ENCODE results near the gene INSM2. TPM values are rescaled to one million over a fixed set of nuclear protein-coding genes. Genes with fewer than 3 reads are reported as not detected.

INSM2 gene
- total RNA-seq, 4 donors from 2014 or later = not detected

DNA sequence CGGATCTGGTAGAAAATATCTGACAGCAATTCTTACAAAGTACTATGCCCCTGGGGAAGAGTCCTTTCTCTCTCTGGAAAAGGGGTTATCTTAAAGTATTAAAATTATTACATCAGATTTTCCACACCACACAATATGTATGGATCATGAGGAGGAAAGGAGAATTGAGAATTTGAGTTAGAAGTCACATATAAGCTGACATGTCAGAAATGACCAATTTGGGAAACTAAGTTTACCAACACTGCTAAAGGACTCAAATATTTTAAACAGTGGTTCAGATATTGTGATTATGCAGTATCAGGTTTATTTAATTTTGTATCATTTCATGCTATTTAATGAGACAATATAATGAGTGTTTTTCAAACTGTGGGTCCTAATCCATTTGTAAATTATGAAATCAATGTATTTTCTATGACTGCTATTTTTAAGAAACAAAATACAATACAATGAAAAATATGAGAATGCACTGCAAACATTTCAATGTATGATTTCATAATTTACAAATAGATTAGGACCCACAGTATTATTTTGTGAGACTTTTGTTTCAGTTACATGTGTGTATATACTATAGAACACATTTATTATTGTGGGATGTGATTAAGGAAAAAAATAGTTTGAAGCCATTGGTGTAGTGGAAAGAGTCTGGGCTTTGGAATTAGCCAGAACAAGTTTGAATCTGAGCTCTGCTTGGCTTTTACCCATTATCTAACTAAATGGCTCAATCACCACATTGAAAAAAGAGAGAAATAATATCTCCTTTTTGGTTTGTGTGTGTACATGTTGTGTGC, 1.8 kb upstream of the INSM2 start:
- H3K4me3 ChIP-seq = no peak overlapping the region
- no peak overlapping the region for H3K27ac ChIP-seq
- TF ChIP-seq POLR2A (IDR thresholded peaks at IDR 0.05) = no peak
- TF ChIP-seq, protein P1, sequence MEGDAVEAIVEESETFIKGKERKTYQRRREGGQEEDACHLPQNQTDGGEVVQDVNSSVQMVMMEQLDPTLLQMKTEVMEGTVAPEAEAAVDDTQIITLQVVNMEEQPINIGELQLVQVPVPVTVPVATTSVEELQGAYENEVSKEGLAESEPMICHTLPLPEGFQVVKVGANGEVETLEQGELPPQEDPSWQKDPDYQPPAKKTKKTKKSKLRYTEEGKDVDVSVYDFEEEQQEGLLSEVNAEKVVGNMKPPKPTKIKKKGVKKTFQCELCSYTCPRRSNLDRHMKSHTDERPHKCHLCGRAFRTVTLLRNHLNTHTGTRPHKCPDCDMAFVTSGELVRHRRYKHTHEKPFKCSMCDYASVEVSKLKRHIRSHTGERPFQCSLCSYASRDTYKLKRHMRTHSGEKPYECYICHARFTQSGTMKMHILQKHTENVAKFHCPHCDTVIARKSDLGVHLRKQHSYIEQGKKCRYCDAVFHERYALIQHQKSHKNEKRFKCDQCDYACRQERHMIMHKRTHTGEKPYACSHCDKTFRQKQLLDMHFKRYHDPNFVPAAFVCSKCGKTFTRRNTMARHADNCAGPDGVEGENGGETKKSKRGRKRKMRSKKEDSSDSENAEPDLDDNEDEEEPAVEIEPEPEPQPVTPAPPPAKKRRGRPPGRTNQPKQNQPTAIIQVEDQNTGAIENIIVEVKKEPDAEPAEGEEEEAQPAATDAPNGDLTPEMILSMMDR (IDR thresholded peaks at IDR 0.05 in 4 of 5, conservative IDR thresholded peaks at IDR 0.05 in 1 of 5) = no peak
- peaks cover 38 to 48% (median 42%) of the 10 kb centered on the region in 3 donors for H3K27me3 ChIP-seq
- H3K36me3 ChIP-seq = no peaks in the 10 kb centered on the region
- peaks cover 11 to 26% of the 10 kb centered on the region in 2 donors for H3K4me1 ChIP-seq
- in situ Hi-C loops (cut with MboI; ENCODE audit: low sequenced_read_pairs in 4 of 4) (no loop called here), intact Hi-C loops (cut with DNase I; ENCODE audit: low total_unique reads) (no loop called here)
- no peaks in the 10 kb centered on the region for H3K9me3 ChIP-seq
- DNase-seq = no peak
- no peak for ATAC-seq

DNA sequence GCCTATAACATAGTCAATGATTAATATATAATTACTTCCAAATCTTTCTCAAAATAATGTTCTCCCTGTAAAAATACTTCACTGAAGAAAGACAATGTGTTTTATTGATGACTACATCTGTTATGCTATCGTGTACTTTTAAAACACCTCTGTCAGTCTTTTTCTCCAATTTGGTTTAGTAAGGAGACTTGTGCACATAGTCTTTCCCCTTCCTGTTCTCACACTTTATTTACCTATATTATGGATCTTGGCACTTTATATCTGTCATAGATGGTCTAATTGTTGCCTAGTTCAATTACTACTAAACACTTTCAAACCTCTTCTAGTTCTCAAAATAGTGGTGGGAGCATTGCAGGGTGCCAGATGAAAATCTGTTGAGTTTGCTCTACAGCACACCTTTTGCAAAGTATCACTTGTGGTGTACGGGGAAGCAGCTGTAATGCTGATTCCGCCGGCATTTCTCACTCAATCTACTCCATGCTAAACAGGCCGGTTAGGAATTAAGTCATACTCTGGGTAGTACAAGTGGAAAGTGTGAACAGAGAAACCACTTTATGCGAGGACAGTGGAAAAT, 1.1 kb upstream of the INSM2 start:
- ATAC-seq (no peak), DNase-seq (no peak)
- H3K9me3 ChIP-seq = no peaks in the 10 kb centered on the region
- peaks cover 11 to 26% of the 10 kb centered on the region in 2 donors for H3K4me1 ChIP-seq
- H3K27ac ChIP-seq = no peak overlapping the region
- H3K27me3 ChIP-seq = peaks cover 38 to 48% (median 42%) of the 10 kb centered on the region in 3 donors
- in situ Hi-C loops (cut with MboI; ENCODE audit: low sequenced_read_pairs in 4 of 4) (no loop called here), intact Hi-C loops (cut with DNase I; ENCODE audit: low total_unique reads) (no loop called here)
- H3K4me3 ChIP-seq = peak overlapping the region; percentile 50 to 82 (median 60)
- no peaks in the 10 kb centered on the region for H3K36me3 ChIP-seq
- TF ChIP-seq POLR2A (IDR thresholded peaks at IDR 0.05) = no peak
- TF ChIP-seq, protein P1 (IDR thresholded peaks at IDR 0.05 in 4 of 5, conservative IDR thresholded peaks at IDR 0.05 in 1 of 5) = no peak

DNA sequence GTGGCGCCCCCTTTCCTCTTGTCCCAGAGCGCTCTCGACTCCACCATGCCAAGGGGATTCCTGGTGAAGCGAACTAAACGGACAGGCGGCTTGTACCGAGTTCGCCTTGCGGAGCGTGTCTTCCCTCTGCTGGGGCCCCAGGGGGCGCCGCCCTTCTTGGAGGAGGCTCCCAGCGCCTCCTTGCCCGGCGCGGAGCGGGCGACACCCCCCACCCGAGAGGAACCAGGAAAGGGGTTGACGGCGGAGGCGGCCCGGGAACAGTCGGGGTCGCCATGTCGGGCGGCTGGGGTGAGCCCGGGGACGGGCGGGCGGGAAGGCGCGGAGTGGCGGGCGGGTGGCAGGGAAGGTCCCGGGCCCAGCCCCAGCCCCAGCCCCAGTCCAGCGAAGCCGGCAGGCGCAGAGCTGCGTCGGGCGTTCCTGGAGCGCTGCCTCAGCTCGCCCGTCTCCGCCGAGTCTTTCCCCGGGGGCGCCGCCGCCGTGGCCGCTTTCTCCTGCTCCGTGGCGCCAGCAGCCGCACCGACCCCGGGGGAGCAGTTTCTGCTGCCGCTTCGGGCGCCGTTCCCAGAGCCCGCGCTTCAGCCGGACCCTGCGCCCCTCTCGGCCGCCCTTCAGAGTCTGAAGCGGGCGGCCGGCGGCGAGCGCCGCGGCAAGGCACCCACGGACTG, 376 bp downstream of the INSM2 start:
- in situ Hi-C loops (cut with MboI; ENCODE audit: low sequenced_read_pairs in 4 of 4) = no loop called here
- Histone ChIP-seq H3K9me3 (no peaks in the 10 kb centered on the region), H3K4me3 (peak overlapping the region; percentile 50 to 82 (median 60)), H3K27ac (no peak overlapping the region), H3K36me3 (no peaks in the 10 kb centered on the region), H3K27me3 (peaks cover 38 to 48% (median 42%) of the 10 kb centered on the region in 3 donors), H3K4me1 (peaks cover 11 to 26% of the 10 kb centered on the region in 2 donors)
- no peak for DNase-seq
- intact Hi-C loops (cut with DNase I; ENCODE audit: low total_unique reads) = no loop called here
- TF ChIP-seq POLR2A (IDR thresholded peaks at IDR 0.05) = no peak
- TF ChIP-seq, protein P1 (IDR thresholded peaks at IDR 0.05 in 4 of 5, conservative IDR thresholded peaks at IDR 0.05 in 1 of 5) = no peak
- ATAC-seq = peak in 1 of 2 donors; percentile 10

DNA sequence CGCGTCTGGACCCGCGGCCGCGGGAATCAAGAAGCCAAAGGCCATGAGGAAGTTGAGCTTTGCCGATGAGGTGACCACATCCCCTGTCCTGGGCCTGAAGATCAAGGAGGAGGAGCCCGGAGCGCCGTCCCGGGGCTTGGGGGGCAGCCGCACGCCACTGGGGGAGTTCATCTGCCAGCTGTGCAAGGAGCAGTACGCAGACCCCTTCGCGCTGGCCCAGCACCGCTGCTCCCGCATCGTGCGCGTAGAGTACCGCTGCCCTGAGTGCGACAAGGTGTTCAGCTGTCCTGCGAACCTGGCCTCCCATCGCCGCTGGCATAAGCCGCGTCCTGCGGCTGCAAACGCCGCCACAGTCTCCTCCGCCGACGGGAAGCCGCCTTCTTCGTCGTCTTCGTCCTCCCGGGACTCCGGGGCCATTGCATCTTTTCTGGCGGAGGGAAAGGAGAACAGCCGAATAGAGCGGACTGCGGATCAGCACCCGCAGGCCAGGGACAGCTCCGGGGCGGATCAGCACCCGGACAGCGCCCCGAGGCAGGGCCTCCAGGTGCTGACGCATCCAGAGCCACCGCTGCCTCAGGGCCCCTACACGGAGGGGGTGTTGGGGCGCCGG, 1.0 kb downstream of the INSM2 start:
- Histone ChIP-seq H3K4me1 (peaks cover 11 to 26% of the 10 kb centered on the region in 2 donors), H3K36me3 (no peaks in the 10 kb centered on the region), H3K4me3 (peak overlapping the region; percentile 8 to 61 (median 48)), H3K9me3 (no peaks in the 10 kb centered on the region), H3K27ac (no peak overlapping the region), H3K27me3 (peaks cover 38 to 48% (median 41%) of the 10 kb centered on the region in 3 donors)
- TF ChIP-seq, protein P1 (IDR thresholded peaks at IDR 0.05 in 4 of 5, conservative IDR thresholded peaks at IDR 0.05 in 1 of 5) = no peak
- no peak for TF ChIP-seq POLR2A (IDR thresholded peaks at IDR 0.05)
- in situ Hi-C loops (cut with MboI; ENCODE audit: low sequenced_read_pairs in 4 of 4) (no loop called here), intact Hi-C loops (cut with DNase I; ENCODE audit: low total_unique reads) (no loop called here)
- ATAC-seq = peak; percentile 67 to 75
- no peak for DNase-seq

Data from gastrocnemius medialis (tissue), 4 donors.